GM12892 (cell line): ENCODE measurements around the gene LAMA5.

Experiments
- POLR2A ChIP-seq: IDR thresholded peaks from 2 replicates; pipeline ENCODE4 v1.6.1; 2011; ENCODE audit warnings: low read depth, low read length, control low read depth
- POLR2AphosphoS5 ChIP-seq: IDR thresholded peaks from 2 replicates; pipeline ENCODE4 v1.6.1; 2011; ENCODE audit warnings: low read depth, low read length, control low read depth
- TAF1 ChIP-seq: IDR thresholded peaks from 2 replicates; pipeline ENCODE4 v1.6.1; 2011; ENCODE audit warnings: low read depth, mild to moderate bottlenecking, control low read depth, low read length, borderline replicate concordance

- no peak for TF ChIP-seq POLR2A
- no peak for TF ChIP-seq TAF1
- TF ChIP-seq POLR2AphosphoS5, result no peak
Observed at GRCh38 chr20:62319346-62319909, 47.7 kb downstream of the LAMA5 start.
